ENCODE results near the gene ARID2. TPM values are rescaled to one million over a fixed set of nuclear protein-coding genes. Genes with fewer than 3 reads are reported as not detected.

ARID2 gene
- total RNA-seq, 4 donors from 2014 or later: 27.7 to 46.5 (median 35.4) TPM

- no peak for TF ChIP-seq CTCF (IDR thresholded peaks at IDR 0.05; ENCODE audit: low read depth)
Observed at GRCh38 chr12:45781080-45781479, 51.6 kb downstream of the ARID2 start.

- TF ChIP-seq CTCF (IDR thresholded peaks at IDR 0.05; ENCODE audit: low read depth): no peak
Observed at GRCh38 chr12:45785315-45785714, 55.8 kb downstream of the ARID2 start.

- TF ChIP-seq CTCF (IDR thresholded peaks at IDR 0.05; ENCODE audit: low read depth): no peak
Observed at GRCh38 chr12:45789025-45789424, 59.5 kb downstream of the ARID2 start.

GRCh38 chr12:45794422-45794821 lies 64.9 kb downstream of the ARID2 start:
- TF ChIP-seq CTCF (IDR thresholded peaks at IDR 0.05; ENCODE audit: low read depth): no peak

GRCh38 chr12:45801625-45802024 lies 72.1 kb downstream of the ARID2 start:
- no peak for TF ChIP-seq CTCF (IDR thresholded peaks at IDR 0.05; ENCODE audit: low read depth)

- TF ChIP-seq CTCF (IDR thresholded peaks at IDR 0.05; ENCODE audit: low read depth): no peak
Observed at GRCh38 chr12:45803111-45803510, 73.6 kb downstream of the ARID2 start.

- TF ChIP-seq CTCF (IDR thresholded peaks at IDR 0.05; ENCODE audit: low read depth): no peak
Observed at GRCh38 chr12:45816652-45817051, 87.1 kb downstream of the ARID2 start.
